SK-N-MC (cell line): ENCODE measurements around the gene TALDO1.
A peak's percentile ranks its signal among the peaks of the same experiment; 100 is the strongest.

Experiments used
- DNase-seq: peaks from one replicate; pipeline ENCODE4 v3.0.0-alpha.2; 2011; ENCODE audit warnings: low read depth, low spot score
- H3K27ac ChIP-seq: fragments of 200-600 bp; sonication (generic); 2 replicates; pipeline ENCODE4 v1.5.1; 2016; ENCODE audit warnings: mixed run types
- H3K36me3 ChIP-seq: fragments of 200-600 bp; sonication (generic); 2 replicates; pipeline ENCODE4 v1.6.1; 2017; ENCODE audit warnings: antibody characterized with exemption, low read length, mixed read lengths; ENCODE audit not compliant: insufficient read depth
- H3K4me3 ChIP-seq: fragments of 200-600 bp; sonication (generic); 2 replicates; pipeline ENCODE4 v1.5.1; 2016
- H3K9ac ChIP-seq: fragments of 200-600 bp; sonication (generic); 2 replicates; pipeline ENCODE4 v1.8.0; 2017; ENCODE audit warnings: mixed run types, mixed read lengths; ENCODE audit not compliant: insufficient read length
- H3K9me3 ChIP-seq: fragments of 200-600 bp; sonication (generic); 2 replicates; pipeline ENCODE4 v1.6.1; 2017; ENCODE audit warnings: low read depth, mild to moderate bottlenecking, antibody characterized with exemption, low read length, moderate library complexity, mixed read lengths
- EZH2 ChIP-seq: fragments of 200-600 bp; sonication (generic); IDR thresholded peaks from one replicate; pipeline ENCODE4 v1.6.1; 2017; ENCODE audit warnings: antibody characterized with exemption
- FOXP2 ChIP-seq: optimal IDR thresholded peaks from 2 replicates; pipeline ENCODE3; 2011; ENCODE audit warnings: mild to moderate bottlenecking, moderate library complexity; ENCODE audit not compliant: insufficient read depth; ENCODE audit errors: extremely low read length, control extremely low read depth
- POLR2AphosphoS5 ChIP-seq: IDR thresholded peaks from 2 replicates; pipeline ENCODE4 v1.6.1; 2012; ENCODE audit warnings: mild to moderate bottlenecking, low read depth, low read length, borderline replicate concordance

The TALDO1 gene

GRCh38 chr11:790721-791564, 43.7 kb downstream of the TALDO1 start:
- Histone ChIP-seq H3K27ac (no peak overlapping the region), H3K4me3 (no peak overlapping the region), H3K9ac (no peak overlapping the region)

GRCh38 chr11:791658-792534, 44.6 kb downstream of the TALDO1 start:
- Histone ChIP-seq H3K27ac (no peak overlapping the region), H3K9ac (no peak overlapping the region), H3K4me3 (no peak overlapping the region), H3K36me3 (no peaks in the 10 kb centered on the region; the same call in 1 of the 2 replicates), H3K9me3 (no peaks in the 10 kb centered on the region)
- DNase-seq = no peak
- no peak for TF ChIP-seq EZH2
- TF ChIP-seq POLR2AphosphoS5 = no peak
- no peak for TF ChIP-seq FOXP2

More at GRCh38 chr11:790721-791564, 43.7 kb downstream of the TALDO1 start:
- Histone ChIP-seq H3K36me3 (no peaks in the 10 kb centered on the region; the same call in 1 of the 2 replicates), H3K9me3 (no peaks in the 10 kb centered on the region)
- TF ChIP-seq FOXP2 = no peak
- no peak for TF ChIP-seq POLR2AphosphoS5
- no peak for TF ChIP-seq EZH2
- no peak for DNase-seq

- Histone ChIP-seq H3K9ac (no peak overlapping the region), H3K9me3 (no peaks in the 10 kb centered on the region), H3K4me3 (no peak overlapping the region), H3K36me3 (no peaks in the 10 kb centered on the region; the same call in 1 of the 2 replicates), H3K27ac (no peak overlapping the region)
- no peak for DNase-seq
- no peak for TF ChIP-seq EZH2
- TF ChIP-seq FOXP2 = no peak
- no peak for TF ChIP-seq POLR2AphosphoS5
Measured at GRCh38 chr11:792535-792821, 45.2 kb downstream of the TALDO1 start.

- DNase-seq = no peak
- Histone ChIP-seq H3K36me3 (no peaks in the 10 kb centered on the region; the same call in 1 of the 2 replicates), H3K9ac (no peak overlapping the region), H3K4me3 (no peak overlapping the region), H3K9me3 (no peaks in the 10 kb centered on the region), H3K27ac (no peak overlapping the region)
- TF ChIP-seq FOXP2 (no peak), POLR2AphosphoS5 (no peak), EZH2 (no peak)
Measured at GRCh38 chr11:792873-793272, 45.6 kb downstream of the TALDO1 start.

GRCh38 chr11:793556-793955, 46.3 kb downstream of the TALDO1 start:
- H3K36me3 ChIP-seq = no peaks in the 10 kb centered on the region; the same call in 1 of the 2 replicates
- H3K9me3 ChIP-seq = no peaks in the 10 kb centered on the region
- H3K4me3 ChIP-seq = no peak overlapping the region
- no peak overlapping the region for H3K9ac ChIP-seq
- H3K27ac ChIP-seq = no peak overlapping the region
- no peak for DNase-seq
- TF ChIP-seq FOXP2 = no peak
- no peak for TF ChIP-seq POLR2AphosphoS5
- no peak for TF ChIP-seq EZH2

GRCh38 chr11:794013-794765, 46.9 kb downstream of the TALDO1 start:
- no peaks in the 10 kb centered on the region; the same call in 1 of the 2 replicates for H3K36me3 ChIP-seq
- DNase-seq = no peak
- no peak overlapping the region for H3K27ac ChIP-seq
- TF ChIP-seq POLR2AphosphoS5 (no peak), EZH2 (no peak), FOXP2 (no peak)
- no peaks in the 10 kb centered on the region for H3K9me3 ChIP-seq
- H3K9ac ChIP-seq = no peak overlapping the region
- no peak overlapping the region for H3K4me3 ChIP-seq

GRCh38 chr11:794766-795633, 47.7 kb downstream of the TALDO1 start:
- Histone ChIP-seq H3K4me3 (peak overlapping the region; percentile 94), H3K9ac (no peak overlapping the region), H3K9me3 (no peaks in the 10 kb centered on the region), H3K27ac (no peak overlapping the region), H3K36me3 (no peaks in the 10 kb centered on the region; the same call in 1 of the 2 replicates)
- TF ChIP-seq FOXP2 (no peak), EZH2 (no peak), POLR2AphosphoS5 (no peak)
- no peak for DNase-seq
